Neural cell (in vitro differentiated cells): ENCODE data around the gene UBAC2. TPM values are rescaled to one million over a fixed set of nuclear protein-coding genes. Genes with fewer than 3 reads are reported as not detected.

Source experiments
- H2AFZ ChIP-seq: fragments of 200-600, 300-800 bp; sonication (generic), shearing (Covaris generic); 2 replicates; pipeline ENCODE4 v1.6.0; 2014; ENCODE audit warnings: low read depth, mild to moderate bottlenecking, antibody characterized with exemption, low read length, moderate library complexity
- H3F3A ChIP-seq: fragments of 200-600 bp; shearing (Covaris generic); 2 replicates; pipeline ENCODE4 v1.6.1; 2016; ENCODE audit warnings: mild to moderate bottlenecking, moderate library complexity, mixed read lengths, antibody characterized with exemption, low read length; ENCODE audit not compliant: insufficient read depth, poor library complexity, severe bottlenecking
- H3K27ac ChIP-seq: fragments of 200-600, 300-800 bp; sonication (generic), shearing (Covaris generic); 2 replicates; pipeline ENCODE4 v1.5.1; 2014; ENCODE audit warnings: mild to moderate bottlenecking, low read length, moderate library complexity
- H3K27me3 ChIP-seq: fragments of 300-800, 200-600 bp; sonication (generic), shearing (Covaris generic); 2 replicates; pipeline ENCODE4 v1.6.0; 2014; ENCODE audit warnings: mild to moderate bottlenecking, low read depth, low read length, moderate library complexity; ENCODE audit not compliant: insufficient read depth
- H3K36me3 ChIP-seq: fragments of 300-800, 200-600 bp; sonication (generic), shearing (Covaris generic); 2 replicates; pipeline ENCODE4 v1.5.1; 2014; ENCODE audit warnings: mild to moderate bottlenecking, antibody characterized with exemption, low read length, moderate library complexity; ENCODE audit not compliant: insufficient read depth
- H3K4me2 ChIP-seq: fragments of 300-800, 200-600 bp; sonication (generic), shearing (Covaris generic); 2 replicates; pipeline ENCODE4 v1.6.0; 2014; ENCODE audit warnings: mild to moderate bottlenecking, low read length
- H3K4me3 ChIP-seq: fragments of 300-800, 200-600 bp; sonication (generic), shearing (Covaris generic); 2 replicates; pipeline ENCODE4 v1.5.1; 2014; ENCODE audit warnings: mild to moderate bottlenecking, low read length, moderate library complexity
- H3K79me2 ChIP-seq: fragments of 200-600 bp; shearing (Covaris generic); replicated peaks from 2 replicates; pipeline ENCODE4 v1.6.0; 2014; ENCODE audit warnings: mild to moderate bottlenecking, low read length, moderate library complexity; ENCODE audit not compliant: insufficient read depth
- H3K9ac ChIP-seq: fragments of 300-800, 200-600 bp; sonication (generic), shearing (Covaris generic); 2 replicates; pipeline ENCODE4 v1.6.1; 2016; ENCODE audit warnings: mild to moderate bottlenecking, low read length, mixed read lengths
- H3K9me2 ChIP-seq: fragments of 200-600 bp; shearing (Covaris generic); 2 replicates; pipeline ENCODE4 v1.6.1; 2016; ENCODE audit warnings: mild to moderate bottlenecking, low read length, mixed read lengths; ENCODE audit not compliant: insufficient read depth
- H3K9me3 ChIP-seq: fragments of 200-600, 300-800 bp; sonication (generic), shearing (Covaris generic); 2 replicates; pipeline ENCODE4 v1.6.1; 2016; ENCODE audit warnings: mild to moderate bottlenecking, mixed run types, low read length, moderate library complexity, mixed read lengths
- H4K20me1 ChIP-seq: fragments of 200-600 bp; shearing (Covaris generic); 2 replicates; pipeline ENCODE4 v1.6.1; 2016; ENCODE audit warnings: mild to moderate bottlenecking, mixed run types; ENCODE audit not compliant: insufficient read depth
- EP300 ChIP-seq: fragments of 450-650 bp; conservative IDR thresholded peaks from 2 replicates; pipeline ENCODE4 v1.6.1; 2014; ENCODE audit warnings: antibody characterized with exemption, mild to moderate bottlenecking, moderate library complexity; ENCODE audit not compliant: poor library complexity, severe bottlenecking
- EZH2 ChIP-seq: fragments of 200-600, 300-800 bp; shearing (Covaris generic), sonication (generic); IDR thresholded peaks from 2 replicates; pipeline ENCODE4 v1.6.1; 2014; ENCODE audit warnings: antibody characterized with exemption, low read length, borderline replicate concordance, mild to moderate bottlenecking; ENCODE audit not compliant: insufficient read depth, poor library complexity, severe bottlenecking
- MXI1 ChIP-seq: fragments of 450-650 bp; conservative IDR thresholded peaks from 2 replicates; pipeline ENCODE4 v1.6.1; 2014; ENCODE audit warnings: antibody characterized with exemption, mild to moderate bottlenecking; ENCODE audit not compliant: poor library complexity, severe bottlenecking
- POLR2AphosphoS5 ChIP-seq: IDR thresholded peaks from 2 replicates; pipeline ENCODE4 v1.6.1; 2012
- RAD21 ChIP-seq: fragments of 450-650 bp; conservative IDR thresholded peaks from 2 replicates; pipeline ENCODE4 v1.6.1; 2014; ENCODE audit warnings: antibody characterized with exemption, mild to moderate bottlenecking, moderate library complexity
- REST ChIP-seq: IDR thresholded peaks from 2 replicates; pipeline ENCODE4 v1.6.1; 2012; ENCODE audit warnings: borderline replicate concordance
- SMC3 ChIP-seq: fragments of 450-650 bp; conservative IDR thresholded peaks from 2 replicates; pipeline ENCODE4 v1.6.1; 2014; ENCODE audit warnings: antibody characterized with exemption, mild to moderate bottlenecking, moderate library complexity; ENCODE audit not compliant: poor library complexity
- TAF1 ChIP-seq: IDR thresholded peaks from 2 replicates; pipeline ENCODE4 v1.6.1; 2012; ENCODE audit warnings: low read depth
- polyA plus RNA-seq: library from polyadenylated mRNA; depleted of rRNA; stranded (reverse); fragments of >200 nt; gene quantifications from 2 replicates; pipeline ENCODE4 v1.2.3, GENCODE V29; 2014
- TF ChIP-seq, protein P1 (sequence below): fragments of 450-650 bp; IDR thresholded peaks from 2 replicates; pipeline ENCODE4 v1.5.1; 2014; ENCODE audit warnings: antibody characterized with exemption, mild to moderate bottlenecking, moderate library complexity; ENCODE audit not compliant: poor library complexity, severe bottlenecking

Gene UBAC2
- polyA plus RNA-seq, 1 donor from 2014 or later: 56.9 TPM

GRCh38 chr13:99225078-99225477 lies 24.4 kb downstream of the UBAC2 start:
- Histone ChIP-seq H3K27ac (no peak overlapping the region), H3K9ac (no peak overlapping the region), H2AFZ (no peak overlapping the region), H3K9me3 (peaks cover 2% of the 10 kb centered on the region), H3F3A (no peaks in the 10 kb centered on the region), H3K36me3 (no peaks in the 10 kb centered on the region), H3K79me2 (peaks cover 37% of the 10 kb centered on the region), H3K27me3 (no peaks in the 10 kb centered on the region), H4K20me1 (no peaks in the 10 kb centered on the region), H3K4me3 (no peak overlapping the region), H3K9me2 (no peaks in the 10 kb centered on the region), H3K4me2 (no peak overlapping the region)
- TF ChIP-seq RAD21: no peak
- no peak for TF ChIP-seq POLR2AphosphoS5
- TF ChIP-seq EP300: no peak
- no peak for TF ChIP-seq TAF1
- no peak for TF ChIP-seq EZH2
- no peak for TF ChIP-seq MXI1
- TF ChIP-seq REST: no peak

DNA sequence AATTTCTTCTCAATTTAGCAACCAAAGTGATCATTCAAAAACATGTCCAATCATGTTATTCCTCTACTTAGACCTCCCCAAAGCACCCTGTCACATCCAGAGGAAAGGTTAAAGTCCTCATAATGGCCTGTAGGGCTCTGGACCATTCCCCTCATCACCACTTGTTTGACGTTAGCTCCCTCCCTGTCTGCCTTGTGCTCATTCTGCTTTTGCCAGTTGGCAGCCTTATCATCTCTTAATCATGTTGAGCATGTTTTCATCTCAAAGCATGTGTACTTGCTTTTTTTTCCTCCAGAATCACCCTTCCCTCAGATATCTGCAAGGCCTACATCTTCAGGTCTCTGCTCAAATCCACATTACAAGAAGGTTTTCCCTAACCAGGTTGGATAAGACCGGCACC lies 25.9 kb downstream of the UBAC2 start:
- Histone ChIP-seq H3K9me3 (peaks cover 2% of the 10 kb centered on the region), H3K36me3 (no peaks in the 10 kb centered on the region), H3K9ac (no peak overlapping the region), H3K27ac (no peak overlapping the region), H3K4me3 (no peak overlapping the region), H3F3A (no peaks in the 10 kb centered on the region), H3K9me2 (no peaks in the 10 kb centered on the region), H4K20me1 (no peaks in the 10 kb centered on the region), H3K79me2 (peaks cover 25% of the 10 kb centered on the region), H3K27me3 (no peaks in the 10 kb centered on the region), H2AFZ (no peak overlapping the region), H3K4me2 (no peak overlapping the region)
- TF ChIP-seq EP300 (no peak), REST (no peak), RAD21 (no peak), POLR2AphosphoS5 (no peak), TAF1 (no peak), MXI1 (no peak), EZH2 (no peak), SMC3 (no peak)
- TF ChIP-seq, protein P1, sequence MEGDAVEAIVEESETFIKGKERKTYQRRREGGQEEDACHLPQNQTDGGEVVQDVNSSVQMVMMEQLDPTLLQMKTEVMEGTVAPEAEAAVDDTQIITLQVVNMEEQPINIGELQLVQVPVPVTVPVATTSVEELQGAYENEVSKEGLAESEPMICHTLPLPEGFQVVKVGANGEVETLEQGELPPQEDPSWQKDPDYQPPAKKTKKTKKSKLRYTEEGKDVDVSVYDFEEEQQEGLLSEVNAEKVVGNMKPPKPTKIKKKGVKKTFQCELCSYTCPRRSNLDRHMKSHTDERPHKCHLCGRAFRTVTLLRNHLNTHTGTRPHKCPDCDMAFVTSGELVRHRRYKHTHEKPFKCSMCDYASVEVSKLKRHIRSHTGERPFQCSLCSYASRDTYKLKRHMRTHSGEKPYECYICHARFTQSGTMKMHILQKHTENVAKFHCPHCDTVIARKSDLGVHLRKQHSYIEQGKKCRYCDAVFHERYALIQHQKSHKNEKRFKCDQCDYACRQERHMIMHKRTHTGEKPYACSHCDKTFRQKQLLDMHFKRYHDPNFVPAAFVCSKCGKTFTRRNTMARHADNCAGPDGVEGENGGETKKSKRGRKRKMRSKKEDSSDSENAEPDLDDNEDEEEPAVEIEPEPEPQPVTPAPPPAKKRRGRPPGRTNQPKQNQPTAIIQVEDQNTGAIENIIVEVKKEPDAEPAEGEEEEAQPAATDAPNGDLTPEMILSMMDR: no peak
